Measurements from ENCODE around the gene FNDC3B.

GRCh38 chr3:172227340-172228035 lies 188.1 kb downstream of the FNDC3B start:
- TF ChIP-seq CTCF (IDR thresholded peaks at IDR 0.05; ENCODE audit: extremely low read depth in 1 of 2, insufficient read depth in 1 of 2, low read depth in 1 of 2, low read length in 2 of 2) (no peak), EZH2 (IDR thresholded peaks at IDR 0.05; ENCODE audit: borderline replicate concordance, low read depth, low read length, severe bottlenecking) (no peak)
